ENCODE data around the gene AGRP. TPM values are rescaled to one million over a fixed set of nuclear protein-coding genes. Genes with fewer than 3 reads are reported as not detected.

AGRP gene
- total and polyA plus RNA-seq, 2 donors from 2014 or later = 2.7 TPM; not detected in 1

DNA sequence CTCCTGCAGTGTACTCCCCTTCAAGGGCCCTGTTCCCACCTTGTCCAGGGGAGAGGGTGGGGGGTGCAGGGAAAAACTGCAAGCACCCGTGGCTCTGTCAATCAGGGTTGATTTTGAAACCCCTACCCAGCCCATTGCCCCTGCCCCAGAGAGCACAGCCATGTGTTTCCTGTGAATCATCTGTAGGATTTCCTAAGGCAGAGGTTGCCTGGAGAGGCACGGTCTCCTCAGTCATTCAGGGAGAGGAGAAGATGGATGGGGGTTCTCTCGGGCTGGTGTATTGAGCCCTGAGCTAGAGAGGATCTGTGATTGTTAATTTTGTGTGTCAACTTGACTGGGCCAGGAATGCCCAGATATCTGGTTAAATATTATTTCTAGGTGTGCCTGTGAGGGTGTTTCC is 3.5 kb upstream of the AGRP start:
- Histone ChIP-seq H3K27me3 (ENCODE audit: control insufficient read depth, insufficient read depth, low read length) (no peaks in the 10 kb centered on the region), H3K36me3 (ENCODE audit: control insufficient read depth in 2 of 3, insufficient read depth in 3 of 3, low read length in 3 of 3) (peaks cover 0 to 6% (median 0%) of the 10 kb centered on the region in 3 donors), H3K4me1 (ENCODE audit: control insufficient read depth in 2 of 3, insufficient read depth in 2 of 3, low read depth in 1 of 3, low read length in 3 of 3) (peaks cover 0 to 15% (median 12%) of the 10 kb centered on the region in 3 donors), H3K9me3 (ENCODE audit: control insufficient read depth in 2 of 3, insufficient read depth in 1 of 3, low read length in 3 of 3) (no peaks in the 10 kb centered on the region), H3K9ac (ENCODE audit: low read length in 3 of 3) (no peak overlapping the region), H3K4me3 (ENCODE audit: low read length in 3 of 3) (no peak overlapping the region), H3K27ac (ENCODE audit: low read depth in 2 of 2, low read length in 2 of 2) (no peak overlapping the region)
- DNase-seq (no peak), FAIRE-seq (no peak)
- TF ChIP-seq, protein P1, sequence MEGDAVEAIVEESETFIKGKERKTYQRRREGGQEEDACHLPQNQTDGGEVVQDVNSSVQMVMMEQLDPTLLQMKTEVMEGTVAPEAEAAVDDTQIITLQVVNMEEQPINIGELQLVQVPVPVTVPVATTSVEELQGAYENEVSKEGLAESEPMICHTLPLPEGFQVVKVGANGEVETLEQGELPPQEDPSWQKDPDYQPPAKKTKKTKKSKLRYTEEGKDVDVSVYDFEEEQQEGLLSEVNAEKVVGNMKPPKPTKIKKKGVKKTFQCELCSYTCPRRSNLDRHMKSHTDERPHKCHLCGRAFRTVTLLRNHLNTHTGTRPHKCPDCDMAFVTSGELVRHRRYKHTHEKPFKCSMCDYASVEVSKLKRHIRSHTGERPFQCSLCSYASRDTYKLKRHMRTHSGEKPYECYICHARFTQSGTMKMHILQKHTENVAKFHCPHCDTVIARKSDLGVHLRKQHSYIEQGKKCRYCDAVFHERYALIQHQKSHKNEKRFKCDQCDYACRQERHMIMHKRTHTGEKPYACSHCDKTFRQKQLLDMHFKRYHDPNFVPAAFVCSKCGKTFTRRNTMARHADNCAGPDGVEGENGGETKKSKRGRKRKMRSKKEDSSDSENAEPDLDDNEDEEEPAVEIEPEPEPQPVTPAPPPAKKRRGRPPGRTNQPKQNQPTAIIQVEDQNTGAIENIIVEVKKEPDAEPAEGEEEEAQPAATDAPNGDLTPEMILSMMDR (IDR thresholded peaks at IDR 0.05; ENCODE audit: borderline replicate concordance, extremely low read depth, insufficient read depth) = no peak
- intact Hi-C loops (cut with DNase I) = no loop called here

DNA sequence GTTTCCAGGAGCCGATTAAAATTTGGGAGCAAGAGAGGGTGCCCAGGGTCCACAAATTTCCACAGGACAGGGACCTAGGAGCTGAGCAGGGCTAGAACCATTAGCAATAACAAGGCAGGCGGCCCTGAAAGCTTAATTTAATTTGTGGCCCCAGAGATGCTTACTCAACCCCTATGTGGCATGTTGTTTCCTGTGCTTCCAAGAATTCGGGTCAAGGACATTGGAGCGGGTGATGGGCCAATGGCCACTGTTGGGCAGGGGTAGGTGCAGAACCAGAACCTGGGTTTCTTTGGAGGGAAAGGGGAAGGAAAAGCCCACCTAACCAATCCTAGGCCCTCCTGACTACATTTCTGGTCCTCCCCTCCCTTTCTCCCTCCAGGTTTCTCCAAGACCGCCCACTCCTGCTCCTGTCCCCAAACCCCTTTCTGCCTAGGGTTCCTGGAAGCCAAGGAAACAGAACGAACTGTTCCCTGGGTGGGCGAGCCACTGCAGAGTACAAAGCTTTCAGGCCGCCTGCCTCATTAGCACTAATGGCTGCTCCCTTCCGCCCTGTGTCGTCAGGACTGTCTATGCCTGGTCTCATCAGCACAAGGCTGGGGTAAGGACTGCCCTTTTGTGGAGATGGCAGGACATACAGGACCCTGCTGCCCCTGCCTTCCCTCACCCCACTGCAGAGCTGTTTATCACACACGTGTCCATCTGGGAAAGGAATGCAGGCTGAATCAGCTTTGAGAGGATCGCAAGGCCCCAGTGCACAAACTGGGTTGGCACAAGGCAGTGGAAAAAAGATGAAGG is 581 bp upstream of the AGRP start:
- intact Hi-C loops (cut with DNase I) = no loop called here
- no peaks in the 10 kb centered on the region for H3K9me3 ChIP-seq (ENCODE audit: control insufficient read depth in 2 of 3, insufficient read depth in 1 of 3, low read length in 3 of 3)
- H3K27ac ChIP-seq (ENCODE audit: low read depth in 2 of 2, low read length in 2 of 2) = no peak overlapping the region
- no peak for FAIRE-seq
- no peak for DNase-seq
- H3K4me3 ChIP-seq (ENCODE audit: low read length in 3 of 3) = no peak overlapping the region
- peaks cover 0 to 29% (median 18%) of the 10 kb centered on the region in 3 donors for H3K4me1 ChIP-seq (ENCODE audit: control insufficient read depth in 2 of 3, insufficient read depth in 2 of 3, low read depth in 1 of 3, low read length in 3 of 3)
- peaks cover 0 to 6% (median 0%) of the 10 kb centered on the region in 3 donors for H3K36me3 ChIP-seq (ENCODE audit: control insufficient read depth in 2 of 3, insufficient read depth in 3 of 3, low read length in 3 of 3)
- H3K27me3 ChIP-seq (ENCODE audit: control insufficient read depth, insufficient read depth, low read length) = no peaks in the 10 kb centered on the region
- TF ChIP-seq, protein P1 (IDR thresholded peaks at IDR 0.05; ENCODE audit: borderline replicate concordance, extremely low read depth, insufficient read depth) = no peak
- H3K9ac ChIP-seq (ENCODE audit: low read length in 3 of 3) = no peak overlapping the region

DNA sequence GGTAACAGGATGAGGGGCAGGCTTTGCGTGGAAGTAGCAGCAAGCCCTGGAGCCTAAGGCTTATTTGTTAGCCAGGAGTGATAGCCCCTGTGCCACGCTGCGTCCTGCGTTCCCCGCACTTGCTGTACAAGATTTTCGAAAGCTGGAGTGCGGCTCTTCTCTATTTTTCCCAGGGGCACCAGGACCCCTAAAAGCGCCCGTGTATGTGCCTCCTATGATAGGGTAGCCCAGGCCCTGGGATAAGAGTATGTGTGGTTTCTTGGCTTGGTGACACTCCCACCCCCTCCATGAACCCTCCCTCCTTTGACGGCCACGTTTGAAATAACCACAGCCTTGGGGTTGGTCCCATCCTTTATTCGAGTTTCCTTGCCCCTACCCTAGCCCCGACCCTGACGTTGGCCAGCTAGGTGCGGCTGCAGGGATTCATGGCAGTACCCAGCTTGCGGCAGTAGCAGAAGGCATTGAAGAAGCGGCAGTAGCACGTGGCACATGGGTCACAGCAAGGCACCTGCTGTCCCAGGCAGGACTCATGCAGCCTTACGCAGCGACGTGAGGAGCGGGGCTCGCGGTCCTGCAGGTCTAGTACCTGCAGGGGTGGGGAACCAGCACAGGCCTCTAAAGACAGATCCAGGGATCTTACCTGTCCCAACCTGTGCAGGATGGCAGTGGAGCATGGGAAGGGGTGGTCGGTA is 968 bp downstream of the AGRP start:
- Histone ChIP-seq H3K4me3 (ENCODE audit: low read length in 3 of 3) (peak overlapping the region; percentile 80 to 86 (median 85)), H3K9me3 (ENCODE audit: control insufficient read depth in 2 of 3, insufficient read depth in 1 of 3, low read length in 3 of 3) (no peaks in the 10 kb centered on the region), H3K27me3 (ENCODE audit: control insufficient read depth, insufficient read depth, low read length) (no peaks in the 10 kb centered on the region), H3K4me1 (ENCODE audit: control insufficient read depth in 2 of 3, insufficient read depth in 2 of 3, low read depth in 1 of 3, low read length in 3 of 3) (peaks cover 0 to 31% (median 21%) of the 10 kb centered on the region in 3 donors), H3K27ac (ENCODE audit: low read depth in 2 of 2, low read length in 2 of 2) (peak overlapping the region in 1 of 2 donors; percentile 23), H3K36me3 (ENCODE audit: control insufficient read depth in 2 of 3, insufficient read depth in 3 of 3, low read length in 3 of 3) (peaks cover 0 to 6% (median 0%) of the 10 kb centered on the region in 3 donors), H3K9ac (ENCODE audit: low read length in 3 of 3) (peak overlapping the region in 2 of 3 donors; percentile 82 to 95)
- TF ChIP-seq, protein P1 (IDR thresholded peaks at IDR 0.05; ENCODE audit: borderline replicate concordance, extremely low read depth, insufficient read depth) = no peak
- FAIRE-seq (no peak), DNase-seq (peak in 1 of 5 donors; percentile 61)
- intact Hi-C loops (cut with DNase I) = no loop called here
